Neural progenitor cell (in vitro differentiated cells): ENCODE results near the gene KIF18B. TPM values are rescaled to one million over a fixed set of nuclear protein-coding genes. Genes with fewer than 3 reads are reported as not detected.

Source experiments
- DNase-seq: peaks from one replicate; pipeline ENCODE4 v3.0.0-alpha.2; 2016; ENCODE audit warnings: low spot score
- H2AFZ ChIP-seq: fragments of 200-600 bp; sonication (generic); replicated peaks from 2 replicates; pipeline ENCODE4 v1.6.1; 2016; ENCODE audit warnings: antibody characterized with exemption
- H3F3A ChIP-seq: fragments of 200-600 bp; sonication (generic); 2 replicates; pipeline ENCODE4 v1.6.1; 2016; ENCODE audit warnings: antibody characterized with exemption, low read depth
- H3K27ac ChIP-seq: fragments of 200-600 bp; sonication (generic); 2 replicates; pipeline ENCODE4 v1.5.1; 2016; ENCODE audit warnings: mild to moderate bottlenecking
- H3K27me3 ChIP-seq: fragments of 200-600 bp; sonication (generic); 2 replicates; pipeline ENCODE4 v1.6.1; 2016; ENCODE audit warnings: mild to moderate bottlenecking, moderate library complexity
- H3K36me3 ChIP-seq: fragments of 200-600 bp; sonication (generic); 2 replicates; pipeline ENCODE4 v1.5.1; 2016
- H3K4me1 ChIP-seq: fragments of 200-600 bp; sonication (generic); 2 replicates; pipeline ENCODE4 v1.6.1; 2016; ENCODE audit warnings: mixed run types
- H3K4me2 ChIP-seq: fragments of 200-600 bp; sonication (generic); 2 replicates; pipeline ENCODE4 v1.6.1; 2016
- H3K4me3 ChIP-seq: fragments of 200-600 bp; sonication (generic); 2 replicates; pipeline ENCODE4 v1.5.1; 2016
- H3K79me2 ChIP-seq: fragments of 200-600 bp; sonication (generic); 2 replicates; pipeline ENCODE4 v1.6.1; 2016; ENCODE audit warnings: low read depth
- H3K9ac ChIP-seq: fragments of 200-600 bp; sonication (generic); 2 replicates; pipeline ENCODE4 v1.6.1; 2016
- H3K9me3 ChIP-seq: fragments of 200-600 bp; sonication (generic); 2 replicates; pipeline ENCODE4 v1.5.1; 2016; ENCODE audit warnings: low read depth
- H4K20me1 ChIP-seq: fragments of 200-600 bp; sonication (generic); 2 replicates; pipeline ENCODE4 v1.6.1; 2016; ENCODE audit warnings: low read depth
- H3K27ac Mint-ChIP-seq: 3 replicates; pipeline ENCODE4 v1.8.0; 2021; ENCODE audit warnings: mixed read lengths
- H3K27me3 Mint-ChIP-seq: 2 replicates; pipeline ENCODE4 v1.8.0; 2022; ENCODE audit warnings: low read depth, mild to moderate bottlenecking, inconsistent platforms, moderate library complexity, mixed read lengths; ENCODE audit not compliant: insufficient read depth
- H3K36me3 Mint-ChIP-seq: 3 replicates; pipeline ENCODE4 v1.8.0; 2021; ENCODE audit warnings: mixed read lengths
- H3K4me1 Mint-ChIP-seq: 3 replicates; pipeline ENCODE4 v1.8.0; 2021; ENCODE audit warnings: mixed read lengths
- H3K4me3 Mint-ChIP-seq: 3 replicates; pipeline ENCODE4 v1.8.0; 2021; ENCODE audit warnings: mild to moderate bottlenecking, moderate library complexity, mixed read lengths
- H3K9me3 Mint-ChIP-seq: 3 replicates; pipeline ENCODE4 v1.8.0; 2020; ENCODE audit warnings: mixed read lengths
- EZH2 ChIP-seq: fragments of 200-600 bp; sonication (generic); IDR thresholded peaks from 2 replicates; pipeline ENCODE4 v1.6.1; 2017; ENCODE audit warnings: antibody characterized with exemption, mild to moderate bottlenecking, moderate library complexity
- EZH2phosphoT487 ChIP-seq: fragments of 200-600 bp; sonication (generic); IDR thresholded peaks from 2 replicates; pipeline ENCODE4 v1.6.1; 2017; ENCODE audit warnings: antibody characterized with exemption
- total RNA-seq: library from RNA; depleted of rRNA; stranded (reverse); fragments of >200 nt; gene quantifications from 2 replicates; pipeline ENCODE4 v1.2.3, GENCODE V29; 2015; ENCODE audit warnings: low replicate concordance
- TF ChIP-seq, protein P1 (sequence below): fragments of 200-600 bp; sonication (generic); IDR thresholded peaks from 2 replicates; pipeline ENCODE4 v1.5.1; 2017; ENCODE audit warnings: antibody characterized with exemption, mild to moderate bottlenecking

Gene KIF18B
- total RNA-seq, 1 donor from 2014 or later, result 15.1 TPM

DNA sequence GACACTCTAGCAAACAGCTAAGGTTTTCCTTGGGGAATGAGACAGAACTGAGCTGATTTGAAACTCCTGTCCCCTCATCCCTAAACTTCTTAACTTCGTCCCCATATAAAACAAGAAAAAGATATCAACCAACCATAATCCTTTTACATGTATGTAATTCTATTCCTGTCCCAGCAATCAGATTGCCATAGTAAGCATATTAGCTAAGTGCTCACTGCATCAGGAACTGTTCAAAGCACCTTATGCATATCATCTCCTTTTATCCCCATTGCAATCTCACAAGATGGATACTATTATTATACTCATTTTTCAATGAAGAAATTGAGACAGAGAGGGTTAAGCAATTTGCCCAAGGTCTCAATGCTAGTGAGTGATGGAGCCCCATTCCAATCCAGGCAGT is 6.8 kb downstream of the KIF18B start:
- Mint-ChIP-seq H3K27me3 (no peaks in the 10 kb centered on the region), H3K4me1 (peaks cover 8% of the 10 kb centered on the region), H3K36me3 (peaks cover 57% of the 10 kb centered on the region), H3K4me3 (no peak overlapping the region), H3K9me3 (peaks cover 3% of the 10 kb centered on the region), H3K27ac (no peak overlapping the region)
- Histone ChIP-seq H3K79me2 (peaks cover 92% of the 10 kb centered on the region), H3K27ac (no peak overlapping the region), H3F3A (peaks cover 19% of the 10 kb centered on the region), H3K4me1 (peaks cover 4% of the 10 kb centered on the region), H3K4me2 (no peak overlapping the region), H3K27me3 (no peaks in the 10 kb centered on the region), H3K36me3 (peaks cover 32% of the 10 kb centered on the region), H4K20me1 (peaks cover 57% of the 10 kb centered on the region), H2AFZ (no peak overlapping the region), H3K4me3 (no peak overlapping the region), H3K9ac (no peak overlapping the region), H3K9me3 (no peaks in the 10 kb centered on the region)
- DNase-seq, result no peak
- no peak for TF ChIP-seq EZH2
- TF ChIP-seq, protein P1, sequence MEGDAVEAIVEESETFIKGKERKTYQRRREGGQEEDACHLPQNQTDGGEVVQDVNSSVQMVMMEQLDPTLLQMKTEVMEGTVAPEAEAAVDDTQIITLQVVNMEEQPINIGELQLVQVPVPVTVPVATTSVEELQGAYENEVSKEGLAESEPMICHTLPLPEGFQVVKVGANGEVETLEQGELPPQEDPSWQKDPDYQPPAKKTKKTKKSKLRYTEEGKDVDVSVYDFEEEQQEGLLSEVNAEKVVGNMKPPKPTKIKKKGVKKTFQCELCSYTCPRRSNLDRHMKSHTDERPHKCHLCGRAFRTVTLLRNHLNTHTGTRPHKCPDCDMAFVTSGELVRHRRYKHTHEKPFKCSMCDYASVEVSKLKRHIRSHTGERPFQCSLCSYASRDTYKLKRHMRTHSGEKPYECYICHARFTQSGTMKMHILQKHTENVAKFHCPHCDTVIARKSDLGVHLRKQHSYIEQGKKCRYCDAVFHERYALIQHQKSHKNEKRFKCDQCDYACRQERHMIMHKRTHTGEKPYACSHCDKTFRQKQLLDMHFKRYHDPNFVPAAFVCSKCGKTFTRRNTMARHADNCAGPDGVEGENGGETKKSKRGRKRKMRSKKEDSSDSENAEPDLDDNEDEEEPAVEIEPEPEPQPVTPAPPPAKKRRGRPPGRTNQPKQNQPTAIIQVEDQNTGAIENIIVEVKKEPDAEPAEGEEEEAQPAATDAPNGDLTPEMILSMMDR, result no peak
- TF ChIP-seq EZH2phosphoT487, result no peak

DNA sequence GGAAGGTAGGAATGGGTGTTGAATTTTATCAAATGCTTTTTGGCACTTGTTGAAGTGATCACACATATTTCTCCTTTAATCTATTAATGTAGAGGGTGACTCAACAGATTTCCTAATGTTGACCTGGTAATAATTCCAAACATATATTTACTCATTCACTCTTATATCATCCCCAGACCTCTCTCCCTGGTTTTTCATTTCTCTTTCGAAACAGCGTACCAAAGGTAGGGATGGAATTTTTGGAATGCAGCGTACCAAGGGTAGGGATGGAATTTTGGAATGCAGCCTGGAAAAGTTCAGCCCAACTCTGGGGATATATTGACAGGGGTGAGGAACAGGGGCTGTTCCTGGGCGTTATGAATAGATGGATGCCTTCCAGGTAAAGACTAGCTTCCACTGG is 7.3 kb downstream of the KIF18B start:
- H3K27ac ChIP-seq, result no peak overlapping the region

DNA sequence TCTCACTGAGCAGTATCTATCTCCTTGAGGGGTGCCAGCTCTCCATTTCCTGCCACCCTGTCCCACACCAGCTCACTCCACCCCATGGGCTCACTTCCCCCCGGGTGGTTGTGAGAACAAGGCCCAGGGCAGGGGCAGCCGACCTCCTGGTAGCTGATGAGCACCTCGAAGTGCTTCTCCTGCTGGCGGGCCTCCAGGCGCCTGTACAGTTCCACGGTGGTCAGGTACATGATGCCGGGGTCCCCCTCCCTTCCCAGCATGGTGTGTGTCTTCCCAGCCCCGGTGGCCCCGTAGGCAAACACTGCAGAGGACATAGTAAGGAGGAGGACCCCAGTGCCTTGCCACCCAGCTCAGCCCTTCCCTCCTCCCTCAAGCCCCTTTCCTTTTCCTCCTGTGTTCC is 12.5 kb downstream of the KIF18B start:
- Histone ChIP-seq H3K4me3 (no peak overlapping the region), H3K27ac (no peak overlapping the region), H3K79me2 (peaks cover 36% of the 10 kb centered on the region), H3K36me3 (peaks cover 10% of the 10 kb centered on the region), H3K9me3 (no peaks in the 10 kb centered on the region), H2AFZ (no peak overlapping the region), H3K4me2 (no peak overlapping the region), H3K9ac (no peak overlapping the region), H4K20me1 (peaks cover 20% of the 10 kb centered on the region), H3K27me3 (no peaks in the 10 kb centered on the region), H3K4me1 (no peaks in the 10 kb centered on the region), H3F3A (peaks cover 3% of the 10 kb centered on the region)
- Mint-ChIP-seq H3K4me1 (no peaks in the 10 kb centered on the region), H3K4me3 (no peak overlapping the region), H3K27me3 (no peaks in the 10 kb centered on the region), H3K27ac (no peak overlapping the region), H3K36me3 (peaks cover 44% of the 10 kb centered on the region), H3K9me3 (peaks cover 3% of the 10 kb centered on the region)
- TF ChIP-seq, protein P1, result no peak
- TF ChIP-seq EZH2phosphoT487, result no peak
- no peak for TF ChIP-seq EZH2
- DNase-seq, result no peak

More for the DNA sequence above, 7.3 kb downstream of the KIF18B start:
- Histone ChIP-seq H3K27me3 (no peaks in the 10 kb centered on the region), H3F3A (peaks cover 19% of the 10 kb centered on the region), H3K4me1 (peaks cover 4% of the 10 kb centered on the region), H3K79me2 (peaks cover 88% of the 10 kb centered on the region), H4K20me1 (peaks cover 55% of the 10 kb centered on the region), H3K4me2 (no peak overlapping the region), H3K4me3 (no peak overlapping the region), H2AFZ (no peak overlapping the region), H3K9ac (no peak overlapping the region), H3K36me3 (peaks cover 30% of the 10 kb centered on the region), H3K9me3 (no peaks in the 10 kb centered on the region)
- Mint-ChIP-seq H3K4me3 (no peak overlapping the region), H3K27ac (no peak overlapping the region), H3K36me3 (peaks cover 61% of the 10 kb centered on the region), H3K4me1 (peaks cover 8% of the 10 kb centered on the region), H3K9me3 (peaks cover 3% of the 10 kb centered on the region), H3K27me3 (no peaks in the 10 kb centered on the region)
- TF ChIP-seq EZH2phosphoT487, result no peak
- TF ChIP-seq, protein P1, result no peak
- TF ChIP-seq EZH2, result no peak
- no peak for DNase-seq
